Endothelial cell of umbilical vein (primary cell): ENCODE data around the gene DYRK3. TPM values are rescaled to one million over a fixed set of nuclear protein-coding genes. Genes with fewer than 3 reads are reported as not detected.
A peak's percentile ranks its signal among the peaks of the same experiment; 100 is the strongest.

ENCODE experiments used
- BruUV-seq: library from RNA; stranded (reverse); fragments of 400-500 nt; replicated peaks from 2 replicates; lab custom pipeline; 2021; lab: Mats Ljungman, UMichigan
- CTCF ChIA-PET: fragments of 300-600, 350-600 bp; sonication (Branson Sonifier 250); formaldehyde crosslinking; loops from one replicate; lab custom pipeline; 2021; ENCODE audit warnings: antibody characterized with exemption, inconsistent platforms; lab: Charles Lee
- POLR2A ChIA-PET: fragments of 300-600, 350-600 bp; sonication (Branson Sonifier 250); formaldehyde crosslinking; loops from one replicate; lab custom pipeline; 2021; ENCODE audit warnings: antibody characterized with exemption, inconsistent platforms; lab: Charles Lee
- DNase-seq: peaks from one replicate; pipeline ENCODE4 v3.0.0-alpha.2; 2011; ENCODE audit warnings: low read depth, low spot score
- FAIRE-seq: peaks from 2 replicates; lab custom pipeline; 2011; peaks lifted over from hg19 to GRCh38; lab: Jason Lieb, UNC
- H2AFZ ChIP-seq: 2 replicates; pipeline ENCODE4 v1.6.0; 2012; ENCODE audit warnings: low read depth, low read length, control low read depth, inconsistent platforms
- H3K27ac ChIP-seq: 2 replicates; pipeline ENCODE4 v1.5.1; 2011; ENCODE audit warnings: low read depth, mild to moderate bottlenecking, control low read depth, low read length, moderate library complexity; ENCODE audit not compliant: insufficient read depth
- H3K27me3 ChIP-seq, 2 experiments: 2 replicates each; pipeline versions ENCODE4 v1.6.0 to v1.6.1; 2011; ENCODE audit warnings: low read length in 2 of 2, mixed read lengths in 1 of 2; ENCODE audit not compliant: control insufficient read depth in 2 of 2, insufficient read depth in 2 of 2
- H3K36me3 ChIP-seq, 2 experiments: 2 replicates in 1 of 2; 3 replicates in 1 of 2; pipeline ENCODE4 v1.5.1; 2011; ENCODE audit warnings: low read length in 2 of 2, mild to moderate bottlenecking in 1 of 2, moderate library complexity in 1 of 2; ENCODE audit not compliant: control insufficient read depth in 2 of 2, insufficient read depth in 2 of 2; ENCODE audit errors: extremely low read depth in 1 of 2
- H3K4me1 ChIP-seq: 3 replicates; pipeline ENCODE4 v1.5.1; 2011; ENCODE audit warnings: mild to moderate bottlenecking, low read length; ENCODE audit not compliant: control insufficient read depth, insufficient read depth; ENCODE audit errors: extremely low read depth
- H3K4me2 ChIP-seq: 2 replicates; pipeline ENCODE4 v1.6.1; 2011; ENCODE audit warnings: low read length, control low read depth, mixed read lengths; ENCODE audit not compliant: insufficient read depth
- H3K4me3 ChIP-seq, 3 experiments: fragments of 200-600 bp in 1 of 3; sonication (generic), shearing (Covaris generic) in 1 of 3; replicated peaks in 1 of 3; 2 replicates each; pipeline ENCODE4 v1.5.1; 2011 to 2016; ENCODE audit warnings: control low read depth in 3 of 3, low read length in 3 of 3, mild to moderate bottlenecking in 2 of 3, inconsistent platforms in 1 of 3, low read depth in 1 of 3, moderate library complexity in 1 of 3; ENCODE audit not compliant: insufficient read depth in 1 of 3
- H3K79me2 ChIP-seq: 2 replicates; pipeline ENCODE4 v1.6.0; 2012; ENCODE audit warnings: low read length, inconsistent platforms; ENCODE audit not compliant: control insufficient read depth, insufficient read depth
- H3K9ac ChIP-seq: replicated peaks from 2 replicates; pipeline ENCODE3; 2011; ENCODE audit warnings: low read length, control low read depth; ENCODE audit not compliant: insufficient read depth; ENCODE audit errors: extremely low read depth
- H3K9me1 ChIP-seq: replicated peaks from 3 replicates; pipeline ENCODE4 v1.6.0; 2011; ENCODE audit warnings: mild to moderate bottlenecking, low read length; ENCODE audit not compliant: control insufficient read depth, insufficient read depth; ENCODE audit errors: extremely low read depth
- H3K9me3 ChIP-seq: replicated peaks from 2 replicates; pipeline ENCODE4 v1.5.1; 2012; ENCODE audit warnings: low read length, inconsistent platforms; ENCODE audit not compliant: control insufficient read depth, insufficient read depth
- H4K20me1 ChIP-seq: replicated peaks from 2 replicates; pipeline ENCODE3; 2011; ENCODE audit warnings: mild to moderate bottlenecking, low read length; ENCODE audit not compliant: control insufficient read depth, insufficient read depth; ENCODE audit errors: extremely low read depth
- EZH2 ChIP-seq: IDR thresholded peaks from 2 replicates; pipeline ENCODE4 v1.6.1; 2012; ENCODE audit warnings: borderline replicate concordance, low read depth, mild to moderate bottlenecking, moderate library complexity, low read length, inconsistent platforms; ENCODE audit not compliant: severe bottlenecking
- FOS ChIP-seq: IDR thresholded peaks from 2 replicates; pipeline ENCODE4 v1.6.1; 2011; ENCODE audit warnings: mild to moderate bottlenecking, low read length, moderate library complexity, borderline replicate concordance; ENCODE audit not compliant: insufficient read depth
- GATA2 ChIP-seq: IDR thresholded peaks from 2 replicates; pipeline ENCODE4 v1.7.0; 2011; ENCODE audit warnings: low read depth, mild to moderate bottlenecking, moderate library complexity, mixed read lengths, low read length; ENCODE audit not compliant: insufficient read length, insufficient read depth
- JUN ChIP-seq: IDR thresholded peaks from 2 replicates; pipeline ENCODE4 v1.6.1; 2011; ENCODE audit warnings: borderline replicate concordance, low read depth; ENCODE audit not compliant: insufficient read length, insufficient read depth
- MYC ChIP-seq: IDR thresholded peaks from one replicate; pipeline ENCODE4 v1.6.1; 2011; ENCODE audit warnings: mild to moderate bottlenecking, low read depth, low read length
- POLR2A ChIP-seq: IDR thresholded peaks from 2 replicates; pipeline ENCODE4 v1.6.1; 2012; ENCODE audit warnings: low read depth, mild to moderate bottlenecking, control low read depth, low read length
- POLR2AphosphoS5 ChIP-seq: IDR thresholded peaks from 2 replicates; pipeline ENCODE4 v1.6.1; 2012; ENCODE audit warnings: low read depth, mild to moderate bottlenecking, control low read depth, low read length, moderate library complexity; ENCODE audit not compliant: insufficient read depth
- dilution Hi-C: fragments of 300-500 bp; cut with MboI; formaldehyde crosslinking; loops from one replicate; pipeline ENCODE4 v1.15.0; 2019; ENCODE audit warnings: low sequenced_read_pairs; ENCODE audit not compliant: extremely low pct_ligation_motif_present
- intact Hi-C: fragments of 100-400 bp; cut with micrococcal nuclease; formaldehyde crosslinking; loops from one replicate; pipeline ENCODE4 v1.10.0; 2022
- polyA plus RNA-seq, 4 experiments: library from polyadenylated mRNA; depleted of rRNA in 3 of 4; stranded (reverse) in 3 of 4; unstranded in 1 of 4; fragments of >200 nt; gene quantifications; 2 replicates each; pipeline versions ENCODE4 v1.2.1 to v1.2.3, GENCODE V29; 2011 to 2012; ENCODE audit warnings: missing spikeins in 1 of 4
- total RNA-seq: library from RNA; stranded (reverse); gene quantifications from 2 replicates; pipeline ENCODE4 v1.2.3, GENCODE V29; 2021
- TF ChIP-seq, protein P1 (sequence below): IDR thresholded peaks from 2 replicates; pipeline ENCODE4 v1.6.1; 2011; ENCODE audit not compliant: insufficient read depth, insufficient read length
- TF ChIP-seq, protein P2 (sequence below), 2 donors: IDR thresholded peaks; 1 replicate in 1 of 2; 2 replicates in 1 of 2; pipeline ENCODE4 v1.5.1; 2011; ENCODE audit warnings: low read length in 2 of 2, mild to moderate bottlenecking in 2 of 2, moderate library complexity in 2 of 2, control low read depth in 1 of 2, inconsistent platforms in 1 of 2, low read depth in 1 of 2; ENCODE audit not compliant: insufficient read depth in 1 of 2; ENCODE audit errors: extremely low read depth in 1 of 2

The DYRK3 gene
- total and polyA plus RNA-seq, 2 donors (not counting 3 experiments of a cell fraction or from before 2014, with no cell fraction given) = 3.4 to 7.4 TPM

DNA sequence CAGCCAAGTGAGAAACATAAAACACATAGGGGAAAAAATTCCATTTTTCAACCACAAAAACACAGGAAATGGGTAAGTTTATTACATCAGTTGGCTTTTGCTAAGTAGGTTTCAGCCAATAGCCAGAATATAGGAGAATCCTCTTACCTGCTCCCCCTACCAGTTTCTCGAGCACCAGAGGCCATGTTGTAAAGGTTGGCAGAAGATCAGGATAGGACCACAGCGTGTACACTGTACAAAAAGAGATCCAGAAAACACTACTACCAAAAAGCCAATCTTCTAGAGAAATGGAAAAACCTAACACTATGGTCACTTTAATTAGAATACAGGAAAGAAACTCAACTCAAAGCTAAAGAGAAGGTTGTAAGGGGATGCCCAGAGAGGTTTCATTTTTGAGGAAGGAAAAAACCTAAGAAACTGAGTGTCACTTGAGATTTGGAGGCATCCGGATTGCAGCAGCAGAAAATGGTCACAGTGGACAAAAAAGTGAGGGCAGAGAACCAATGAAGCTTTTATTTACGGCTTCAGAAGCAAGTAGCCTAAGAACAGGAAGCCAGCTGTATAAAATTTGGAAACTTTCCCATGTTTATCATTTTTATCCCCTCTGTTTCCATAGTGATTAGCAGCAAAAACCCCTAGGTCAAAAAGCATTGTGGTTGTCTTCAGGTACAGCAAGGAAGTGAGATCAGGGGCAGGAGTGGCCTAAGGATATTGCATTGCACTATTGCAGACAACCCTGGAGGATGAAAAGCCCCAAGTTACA, 25.9 kb upstream of the DYRK3 start:
- intact Hi-C loops = no loop called here
- no peak overlapping the region for H3K4me2 ChIP-seq
- no peak overlapping the region for H3K4me3 ChIP-seq
- FAIRE-seq = no peak
- H4K20me1 ChIP-seq = no peaks in the 10 kb centered on the region
- H3K9me1 ChIP-seq = no peaks in the 10 kb centered on the region
- dilution Hi-C loops = no loop called here
- H3K27ac ChIP-seq = no peak overlapping the region
- no peaks in the 10 kb centered on the region for H3K9me3 ChIP-seq
- peaks cover 12% of the 10 kb centered on the region for H3K79me2 ChIP-seq
- no TSS peak for BruUV-seq
- H3K27me3 ChIP-seq = no peaks in the 10 kb centered on the region
- ChIA-PET POLR2A (interaction anchor here (2.4 kb wide), 1 partner anchor 26 kb away, joined by 5 read pairs; the partner anchor contains the start of gene DYRK3), CTCF (interaction anchor here (1.0 to 5.1 kb wide), 8 partner anchors 18 to 303 kb away, joined by 3 to 70 read pairs (median 4); no protein-coding TSS in a partner anchor)
- TF ChIP-seq EZH2 (no peak), FOS (no peak), MYC (no peak), JUN (no peak), GATA2 (no peak), POLR2AphosphoS5 (no peak), POLR2A (no peak)
- TF ChIP-seq, protein P1, sequence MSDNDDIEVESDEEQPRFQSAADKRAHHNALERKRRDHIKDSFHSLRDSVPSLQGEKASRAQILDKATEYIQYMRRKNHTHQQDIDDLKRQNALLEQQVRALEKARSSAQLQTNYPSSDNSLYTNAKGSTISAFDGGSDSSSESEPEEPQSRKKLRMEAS = no peak
- TF ChIP-seq, protein P2, sequence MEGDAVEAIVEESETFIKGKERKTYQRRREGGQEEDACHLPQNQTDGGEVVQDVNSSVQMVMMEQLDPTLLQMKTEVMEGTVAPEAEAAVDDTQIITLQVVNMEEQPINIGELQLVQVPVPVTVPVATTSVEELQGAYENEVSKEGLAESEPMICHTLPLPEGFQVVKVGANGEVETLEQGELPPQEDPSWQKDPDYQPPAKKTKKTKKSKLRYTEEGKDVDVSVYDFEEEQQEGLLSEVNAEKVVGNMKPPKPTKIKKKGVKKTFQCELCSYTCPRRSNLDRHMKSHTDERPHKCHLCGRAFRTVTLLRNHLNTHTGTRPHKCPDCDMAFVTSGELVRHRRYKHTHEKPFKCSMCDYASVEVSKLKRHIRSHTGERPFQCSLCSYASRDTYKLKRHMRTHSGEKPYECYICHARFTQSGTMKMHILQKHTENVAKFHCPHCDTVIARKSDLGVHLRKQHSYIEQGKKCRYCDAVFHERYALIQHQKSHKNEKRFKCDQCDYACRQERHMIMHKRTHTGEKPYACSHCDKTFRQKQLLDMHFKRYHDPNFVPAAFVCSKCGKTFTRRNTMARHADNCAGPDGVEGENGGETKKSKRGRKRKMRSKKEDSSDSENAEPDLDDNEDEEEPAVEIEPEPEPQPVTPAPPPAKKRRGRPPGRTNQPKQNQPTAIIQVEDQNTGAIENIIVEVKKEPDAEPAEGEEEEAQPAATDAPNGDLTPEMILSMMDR (IDR thresholded peaks at IDR 0.05; ENCODE audit: extremely low read depth in 1 of 2, insufficient read depth in 1 of 2, low read depth in 1 of 2, low read length in 2 of 2) = no peak
- H2AFZ ChIP-seq = no peak overlapping the region
- H3K36me3 ChIP-seq = no peaks in the 10 kb centered on the region
- peak; percentile 84 for DNase-seq
- no peak overlapping the region for H3K9ac ChIP-seq
- peaks cover 7% of the 10 kb centered on the region for H3K4me1 ChIP-seq
